22Rv1 (cell line): Measurements from ENCODE around the gene UTY.

Experiments used
- CTCF ChIP-seq: fragments of 450-650 bp; IDR thresholded peaks from 2 replicates; pipeline ENCODE4 v1.5.1; 2017; ENCODE audit warnings: mild to moderate bottlenecking
- ZFX ChIP-seq: fragments of 450-650 bp; IDR thresholded peaks from 2 replicates; pipeline ENCODE4 v1.6.1; 2017; ENCODE audit warnings: antibody characterized with exemption, borderline replicate concordance

GRCh38 chrY:13210961-13211646 is 268.7 kb downstream of the UTY start:
- TF ChIP-seq CTCF (no peak), ZFX (no peak)
